ENCODE measurements around the gene SCML1. TPM values are rescaled to one million over a fixed set of nuclear protein-coding genes. Genes with fewer than 3 reads are reported as not detected.

Gene SCML1
- 4.7 and 6.7 TPM in 2 replicates for total RNA-seq

DNA sequence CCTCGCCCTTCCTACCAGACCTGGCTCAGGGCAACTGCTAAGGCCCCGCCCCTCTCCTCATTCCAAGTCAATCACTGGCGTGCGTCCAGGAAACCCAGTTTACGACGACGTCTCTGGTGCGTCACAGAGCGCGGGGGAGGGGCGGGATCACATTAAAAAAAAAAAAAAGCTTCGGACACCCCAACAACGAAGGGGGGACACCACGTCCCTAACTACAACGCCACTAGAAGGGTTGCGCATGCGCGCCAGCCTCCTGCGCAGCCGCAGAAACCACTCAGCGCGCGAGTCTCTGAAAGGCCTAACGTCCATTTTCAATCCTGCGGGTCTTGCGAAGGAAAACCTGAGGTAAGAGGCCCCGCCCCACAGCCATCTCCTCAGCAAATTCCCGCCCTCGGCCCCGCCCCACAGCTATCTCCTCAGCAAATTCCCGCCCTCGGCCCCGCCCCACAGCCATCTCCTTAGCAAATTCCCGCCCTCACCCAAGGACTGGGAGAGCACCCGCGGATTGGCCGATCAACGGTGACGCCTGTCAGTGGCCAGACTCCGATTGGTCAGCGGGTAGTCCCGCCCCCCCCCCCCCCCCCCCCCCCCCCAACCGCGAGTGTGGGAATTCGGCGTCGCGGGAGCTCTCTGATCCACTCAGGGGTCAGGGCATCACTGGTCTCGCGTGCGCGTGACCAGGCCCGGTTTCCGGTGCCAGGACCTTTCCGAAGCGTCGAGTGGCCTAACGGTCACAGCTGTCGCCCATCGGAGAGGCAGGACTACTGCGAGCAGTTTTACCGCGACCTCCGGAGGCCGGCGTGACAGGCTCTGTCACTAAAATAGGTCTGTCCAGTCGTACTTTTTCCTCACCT, at the start of gene SCML1:
TSS of gene SCML1 (plus strand) at position 638 of the 854 bp plus-strand sequence. CDS start 6,694 bp downstream, outside the sequence.
- peak; percentile 91 to 96 for DNase-seq (ENCODE audit: low read depth in 2 of 2)

DNA sequence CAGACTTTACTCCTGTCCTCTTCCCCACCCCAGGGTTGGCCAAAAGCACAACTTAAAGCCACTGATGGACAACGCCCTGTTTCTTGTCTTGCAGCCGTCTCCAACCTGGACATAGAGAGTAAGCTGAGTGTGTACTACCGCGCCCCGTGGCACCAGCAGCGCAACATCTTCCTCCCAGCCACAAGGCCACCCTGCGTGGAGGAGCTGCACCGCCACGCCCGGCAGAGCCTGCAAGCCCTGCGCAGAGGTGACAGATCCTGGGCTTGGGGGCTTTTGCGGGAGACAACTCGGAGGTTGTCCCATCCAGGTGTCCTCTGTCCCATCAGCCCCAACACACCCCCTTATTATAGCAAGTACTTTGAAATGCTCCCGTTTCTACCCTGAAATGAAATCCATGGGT, 49.6 kb upstream of the SCML1 start:
- DNase-seq (ENCODE audit: low read depth in 2 of 2), result no peak

DNA sequence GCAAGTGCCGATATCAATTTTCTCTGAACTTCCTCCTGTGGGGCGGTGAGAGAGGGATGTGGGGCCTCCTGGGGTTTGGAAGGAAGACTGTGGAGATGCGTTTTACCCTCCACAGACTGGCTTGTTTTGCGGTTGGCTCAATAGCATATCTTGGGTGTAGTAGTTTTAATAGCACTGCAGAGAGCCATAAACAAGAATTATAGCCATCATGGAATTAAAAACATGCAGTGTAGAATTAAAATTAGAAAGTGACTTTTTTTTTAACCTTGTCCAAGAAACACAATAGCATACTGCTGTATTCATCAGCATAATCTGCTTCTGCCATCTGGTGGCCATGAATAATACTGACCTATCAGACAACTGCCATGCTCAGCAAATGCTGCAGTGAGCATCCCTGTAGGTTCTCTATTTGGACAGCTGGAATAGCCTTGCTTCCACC, 47.3 kb upstream of the SCML1 start:
- DNase-seq (ENCODE audit: low read depth in 2 of 2), result peak; percentile 54 to 66

DNA sequence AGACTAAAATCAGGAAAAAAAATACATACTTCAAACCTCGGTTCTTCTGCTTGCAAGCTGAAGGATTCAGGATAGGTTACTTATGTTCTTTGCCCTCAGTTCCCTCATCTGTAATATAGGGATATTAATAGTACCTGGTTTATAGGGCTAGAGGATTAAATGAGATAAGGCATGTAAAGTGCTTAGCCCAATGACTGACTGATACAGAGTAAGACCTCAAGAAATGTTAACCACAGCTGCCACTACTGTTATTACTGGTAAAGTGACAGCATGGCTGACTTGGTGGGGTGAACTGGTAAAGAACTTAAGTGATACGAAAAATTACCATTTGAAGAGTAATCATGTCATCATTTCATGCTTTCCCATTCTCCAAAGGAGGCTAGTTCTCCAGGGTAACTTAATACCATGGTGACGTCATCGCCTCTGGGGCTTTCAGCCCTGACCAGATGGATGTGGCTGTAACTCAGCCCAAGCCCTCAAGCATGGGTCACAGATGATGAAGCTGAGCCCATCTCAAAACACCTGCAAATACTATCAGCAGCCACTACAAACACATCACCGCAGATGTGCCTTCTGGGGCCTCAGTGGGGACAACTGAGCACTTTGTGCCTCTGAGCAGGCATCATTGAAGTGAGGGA, 44.5 kb upstream of the SCML1 start:
- DNase-seq (ENCODE audit: low read depth in 2 of 2), result no peak

- peak; percentile 16 to 31 for DNase-seq (ENCODE audit: low read depth in 2 of 2)
Observed at GRCh38 chrX:17697191-17697590, 40.1 kb upstream of the SCML1 start.

GRCh38 chrX:17700976-17701375, 36.3 kb upstream of the SCML1 start:
- DNase-seq (ENCODE audit: low read depth in 2 of 2), result no peak

GRCh38 chrX:17703201-17703600, 34.1 kb upstream of the SCML1 start:
- DNase-seq (ENCODE audit: low read depth in 2 of 2), result no peak

- DNase-seq (ENCODE audit: low read depth in 2 of 2), result no peak
Observed at GRCh38 chrX:17705211-17705610, 32.1 kb upstream of the SCML1 start.

GRCh38 chrX:17706676-17707075, 30.6 kb upstream of the SCML1 start:
- no peak for DNase-seq (ENCODE audit: low read depth in 2 of 2)

DNA sequence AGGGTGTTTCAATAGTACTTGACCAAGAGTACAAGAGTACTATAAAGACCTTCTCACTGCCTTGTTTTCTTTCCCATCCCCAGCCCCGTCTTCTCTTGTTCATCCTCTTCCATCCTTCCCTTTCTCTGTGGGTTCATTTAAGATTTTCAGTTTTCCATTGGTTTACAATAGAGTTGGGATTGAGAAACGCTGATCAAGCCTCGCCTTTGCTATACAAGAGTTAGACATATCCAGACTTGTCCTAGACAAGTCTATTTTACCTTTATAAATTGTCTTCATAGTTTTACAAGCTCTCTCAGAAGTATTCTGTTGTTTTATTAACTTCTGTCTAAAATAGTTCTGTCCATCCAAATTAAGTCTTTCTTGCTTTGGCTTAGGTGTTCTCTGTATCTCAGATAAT, 29.6 kb upstream of the SCML1 start:
- no peak for DNase-seq (ENCODE audit: low read depth in 2 of 2)

DNA sequence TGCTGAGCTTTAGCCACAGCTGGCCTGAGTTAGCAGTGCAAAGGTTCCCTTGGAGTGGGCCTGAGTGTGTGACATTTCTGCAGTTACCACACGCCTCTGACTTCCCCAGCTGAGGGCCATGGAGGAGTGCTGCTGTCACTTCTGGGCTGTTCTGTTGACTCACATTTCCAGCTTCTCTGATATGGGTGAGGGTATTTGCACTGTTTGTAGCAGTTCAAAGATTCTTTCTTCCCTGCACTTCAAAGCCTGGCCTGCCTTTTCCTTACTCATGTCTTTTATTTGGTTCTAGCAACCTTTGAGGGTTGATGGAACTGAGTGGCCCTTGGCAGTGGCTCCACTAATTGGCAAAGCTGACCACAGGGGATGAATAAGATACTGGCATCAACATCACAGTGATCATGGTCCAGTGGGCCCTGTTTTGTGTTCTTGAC, 26.4 kb upstream of the SCML1 start:
- DNase-seq (ENCODE audit: low read depth in 2 of 2), result no peak

DNA sequence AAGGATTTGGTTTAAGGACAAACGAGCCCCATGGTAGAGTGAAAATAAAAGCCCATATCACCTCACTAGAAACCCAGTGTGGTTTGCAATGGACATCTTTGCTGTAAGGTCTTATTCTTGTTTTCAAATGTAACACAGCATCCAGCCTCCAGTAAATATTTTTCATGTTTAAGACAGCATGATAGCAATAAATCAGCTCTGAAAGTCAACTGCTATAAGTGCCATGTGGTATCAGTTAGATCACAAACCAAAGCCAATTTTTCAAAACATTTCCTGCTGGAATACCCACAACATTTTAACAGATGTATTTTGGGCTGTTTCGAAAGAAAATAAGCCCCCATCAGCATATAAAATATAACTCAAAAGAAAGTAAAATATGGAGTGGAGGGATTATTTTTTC, 24.0 kb upstream of the SCML1 start:
- no peak for DNase-seq (ENCODE audit: low read depth in 2 of 2)

GRCh38 chrX:17718649-17719165, 18.6 kb upstream of the SCML1 start:
- DNase-seq (ENCODE audit: low read depth in 2 of 2), result no peak

DNA sequence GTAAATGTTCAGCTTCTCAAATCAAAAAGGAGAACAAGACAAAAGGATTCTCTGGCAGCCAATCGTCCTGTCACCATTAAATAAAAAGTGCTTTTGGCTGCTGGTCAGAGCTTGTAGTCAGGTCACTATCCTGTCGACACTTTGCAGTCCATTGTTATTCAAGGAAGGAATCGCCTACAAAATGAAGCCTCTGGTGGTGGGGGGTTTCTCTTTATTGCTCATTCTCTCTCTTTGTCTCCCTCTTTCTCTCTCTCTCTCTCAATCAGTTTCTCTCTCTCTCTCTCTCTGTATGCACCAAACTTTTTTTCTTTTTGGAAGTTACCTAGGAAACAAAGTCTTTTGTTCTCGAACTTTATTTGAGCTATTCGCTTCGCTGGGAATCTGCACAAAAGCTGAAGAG, 17.6 kb upstream of the SCML1 start:
- DNase-seq (ENCODE audit: low read depth in 2 of 2), result peak in 1 of 2 donors; percentile 26

- DNase-seq (ENCODE audit: low read depth in 2 of 2), result no peak
Observed at GRCh38 chrX:17721715-17722114, 15.6 kb upstream of the SCML1 start.

- peak; percentile 43 to 71 for DNase-seq (ENCODE audit: low read depth in 2 of 2)
Observed at GRCh38 chrX:17725181-17725580, 12.1 kb upstream of the SCML1 start.

DNA sequence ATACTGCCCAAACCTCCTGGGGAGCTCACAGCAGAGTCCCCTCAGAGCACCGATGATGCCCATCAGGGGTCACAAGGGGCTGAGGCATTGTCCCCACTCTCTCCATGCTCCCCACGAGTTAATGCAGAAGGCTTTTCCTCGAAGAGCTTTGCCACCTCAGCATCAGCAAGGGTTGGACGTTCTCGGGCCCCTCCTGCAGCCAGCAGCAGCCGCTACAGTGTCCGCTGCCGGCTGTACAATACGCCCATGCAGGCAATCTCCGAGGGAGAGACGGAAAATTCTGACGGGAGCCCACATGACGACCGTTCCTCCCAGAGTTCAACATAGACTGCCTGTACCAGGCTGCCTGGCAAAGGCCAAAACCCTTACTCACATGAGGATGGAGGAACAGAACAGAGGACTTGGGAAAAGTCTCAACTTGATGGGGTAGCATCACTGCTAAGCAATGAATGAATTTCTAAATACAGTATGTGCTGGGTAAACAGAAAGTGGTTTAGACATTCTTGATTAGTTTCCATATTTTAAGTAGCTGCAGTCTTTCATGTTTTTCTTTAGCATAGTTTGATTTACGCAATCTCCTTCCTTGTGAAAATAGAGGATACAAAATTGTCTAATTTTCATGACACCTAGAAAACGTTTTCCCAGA, 5.0 kb upstream of the SCML1 start:
- no peak for DNase-seq (ENCODE audit: low read depth in 2 of 2)

- DNase-seq (ENCODE audit: low read depth in 2 of 2), result no peak
Observed at GRCh38 chrX:17735406-17735805, 1.9 kb upstream of the SCML1 start.

- DNase-seq (ENCODE audit: low read depth in 2 of 2), result no peak
Observed at GRCh38 chrX:17736478-17736855, 826 bp upstream of the SCML1 start.

GRCh38 chrX:17737710-17737985, 355 bp downstream of the SCML1 start:
- no peak for DNase-seq (ENCODE audit: low read depth in 2 of 2)

GRCh38 chrX:17737986-17738713, 857 bp downstream of the SCML1 start:
- DNase-seq (ENCODE audit: low read depth in 2 of 2), result peak in 1 of 2 donors; percentile 53
